Chondrocyte (in vitro differentiated cells): ENCODE results near the gene MTRF1. TPM values are rescaled to one million over a fixed set of nuclear protein-coding genes. Genes with fewer than 3 reads are reported as not detected.

Source experiments
- DNase-seq: peaks from one replicate; pipeline ENCODE4 v3.0.0; 2021; ENCODE audit warnings: mixed read lengths, low spot score
- H3K27ac Mint-ChIP-seq: one replicate; pipeline ENCODE4 v1.8.0; 2021; ENCODE audit warnings: mild to moderate bottlenecking, moderate library complexity, mixed read lengths; ENCODE audit not compliant: unreplicated experiment
- H3K27me3 Mint-ChIP-seq: 2 replicates; pipeline ENCODE4 v1.8.0; 2021; ENCODE audit warnings: low read depth, mixed read lengths
- H3K36me3 Mint-ChIP-seq: 2 replicates; pipeline ENCODE4 v1.8.0; 2021; ENCODE audit warnings: low read depth, mixed read lengths
- H3K4me1 Mint-ChIP-seq: 2 replicates; pipeline ENCODE4 v1.8.0; 2021; ENCODE audit warnings: low read depth, mild to moderate bottlenecking, mixed read lengths
- H3K4me3 Mint-ChIP-seq: one replicate; pipeline ENCODE4 v1.8.0; 2021; ENCODE audit warnings: mild to moderate bottlenecking, moderate library complexity, mixed read lengths; ENCODE audit not compliant: unreplicated experiment
- H3K9me3 Mint-ChIP-seq: 2 replicates; pipeline ENCODE4 v1.8.0; 2021; ENCODE audit warnings: low read depth, mixed read lengths
- CTCF ChIP-seq: fragments of 200-600 bp; sonication (generic); IDR thresholded peaks from 2 replicates; pipeline ENCODE4 v1.5.0; 2021; ENCODE audit warnings: antibody characterized with exemption, mild to moderate bottlenecking, moderate library complexity
- total RNA-seq: library from RNA; stranded (reverse); gene quantifications from 3 replicates; pipeline ENCODE4 v1.2.1, GENCODE V29; 2021

MTRF1 gene
- total RNA-seq, 1 donor from 2014 or later = 8.2 TPM

GRCh38 chr13:41244556-41244955 is 18.8 kb downstream of the MTRF1 start:
- H3K27me3 Mint-ChIP-seq = no peaks in the 10 kb centered on the region
- H3K9me3 Mint-ChIP-seq = no peaks in the 10 kb centered on the region
- DNase-seq = no peak
- peaks cover under 1% of the 10 kb centered on the region for H3K36me3 Mint-ChIP-seq
- no peak for TF ChIP-seq CTCF
- H3K4me3 Mint-ChIP-seq = no peak overlapping the region
- peaks cover 9% of the 10 kb centered on the region for H3K4me1 Mint-ChIP-seq
- peak overlapping the region; percentile 2 for H3K27ac Mint-ChIP-seq

DNA sequence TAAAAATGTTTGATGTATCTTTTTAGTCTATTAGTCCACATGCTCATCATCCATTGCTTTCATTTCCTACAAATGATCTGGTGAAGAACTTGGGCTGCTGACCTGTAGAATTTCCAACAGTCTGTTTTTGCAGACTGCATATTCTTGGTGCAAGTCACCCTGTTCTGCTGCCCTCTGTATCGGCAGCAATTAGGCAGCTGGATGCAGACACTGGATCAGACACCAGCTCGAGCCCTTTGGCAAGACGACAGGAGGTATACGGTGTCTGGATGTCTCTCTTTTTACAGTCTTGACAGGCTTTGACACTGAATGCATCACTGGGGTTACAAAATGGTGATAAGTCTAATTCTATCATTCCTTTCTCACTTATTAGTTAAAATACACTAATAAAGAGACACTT is 21.8 kb downstream of the MTRF1 start:
- TF ChIP-seq CTCF = no peak
- H3K27ac Mint-ChIP-seq = no peak overlapping the region
- H3K9me3 Mint-ChIP-seq = no peaks in the 10 kb centered on the region

DNA sequence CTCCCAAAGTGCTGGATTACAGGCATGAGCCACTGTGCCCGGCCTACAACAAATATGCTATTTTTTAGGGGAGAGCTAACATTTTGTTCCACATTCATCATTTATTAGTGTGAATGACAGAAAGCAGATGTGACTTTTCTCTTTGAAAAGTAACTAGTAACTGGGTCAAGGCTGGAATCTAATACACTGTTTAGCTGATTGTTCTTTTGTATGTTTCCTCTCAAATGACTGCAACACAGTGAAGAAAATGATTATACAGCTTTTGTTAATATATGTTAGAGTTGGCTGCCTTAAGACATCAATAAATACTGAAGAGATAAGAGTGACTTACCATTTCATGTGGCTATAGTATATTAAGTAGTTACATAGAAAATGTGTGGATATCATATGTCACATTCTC is 27.0 kb downstream of the MTRF1 start:
- no peak for DNase-seq
- no peaks in the 10 kb centered on the region for H3K27me3 Mint-ChIP-seq
- no peak overlapping the region for H3K27ac Mint-ChIP-seq
- H3K9me3 Mint-ChIP-seq = peaks cover 4% of the 10 kb centered on the region
- no peak overlapping the region for H3K4me3 Mint-ChIP-seq
- peaks cover 3% of the 10 kb centered on the region for H3K4me1 Mint-ChIP-seq
- H3K36me3 Mint-ChIP-seq = peaks cover 8% of the 10 kb centered on the region
- no peak for TF ChIP-seq CTCF

More for the DNA sequence above, 21.8 kb downstream of the MTRF1 start:
- H3K4me1 Mint-ChIP-seq = peaks cover 9% of the 10 kb centered on the region
- peaks cover 3% of the 10 kb centered on the region for H3K36me3 Mint-ChIP-seq
- no peak for DNase-seq
- no peak overlapping the region for H3K4me3 Mint-ChIP-seq
- no peaks in the 10 kb centered on the region for H3K27me3 Mint-ChIP-seq

- no peak overlapping the region for H3K27ac Mint-ChIP-seq
- peaks cover 3% of the 10 kb centered on the region for H3K4me1 Mint-ChIP-seq
- H3K27me3 Mint-ChIP-seq = no peaks in the 10 kb centered on the region
- no peak for DNase-seq
- TF ChIP-seq CTCF = no peak
- H3K4me3 Mint-ChIP-seq = no peak overlapping the region
- peaks cover 4% of the 10 kb centered on the region for H3K9me3 Mint-ChIP-seq
- H3K36me3 Mint-ChIP-seq = peaks cover 6% of the 10 kb centered on the region
Measured at GRCh38 chr13:41232578-41233480, 30.5 kb downstream of the MTRF1 start.

- peaks cover 6% of the 10 kb centered on the region for H3K36me3 Mint-ChIP-seq
Measured at GRCh38 chr13:41231786-41232185, 31.6 kb downstream of the MTRF1 start.

More at GRCh38 chr13:41231786-41232185, 31.6 kb downstream of the MTRF1 start:
- peaks cover 4% of the 10 kb centered on the region for H3K9me3 Mint-ChIP-seq
- TF ChIP-seq CTCF = no peak
- no peak overlapping the region for H3K4me3 Mint-ChIP-seq
- H3K4me1 Mint-ChIP-seq = peaks cover 3% of the 10 kb centered on the region
- no peak overlapping the region for H3K27ac Mint-ChIP-seq
- no peaks in the 10 kb centered on the region for H3K27me3 Mint-ChIP-seq
- no peak for DNase-seq
